Vagina (tissue), 2 donors: ENCODE measurements around the gene KIF1B.

Source experiments
- POLR2A ChIP-seq, 2 donors: fragments of 450-650 bp; IDR thresholded peaks; one replicate each; pipeline ENCODE4 v1.6.1; 2017; ENCODE audit warnings: antibody characterized with exemption in 2 of 2, mild to moderate bottlenecking in 2 of 2, moderate library complexity in 2 of 2
- POLR2AphosphoS5 ChIP-seq, 2 donors: sonication (generic); formaldehyde crosslinking; IDR thresholded peaks; one replicate each; pipeline ENCODE4 v1.9.0; 2017; ENCODE audit warnings: antibody characterized with exemption in 2 of 2, mild to moderate bottlenecking in 2 of 2, low read depth in 1 of 2; ENCODE audit not compliant: insufficient read depth in 1 of 2
- TF ChIP-seq, protein P1 (sequence below), 3 experiments: fragments of 450-650 bp in 2 of 3; fragments of 200-600 bp in 1 of 3; sonication (generic) in 1 of 3; IDR thresholded peaks; one replicate each; pipeline ENCODE4 v1.5.1; 2017 to 2019; ENCODE audit warnings: antibody characterized with exemption in 3 of 3, mild to moderate bottlenecking in 2 of 3, moderate library complexity in 2 of 3

DNA sequence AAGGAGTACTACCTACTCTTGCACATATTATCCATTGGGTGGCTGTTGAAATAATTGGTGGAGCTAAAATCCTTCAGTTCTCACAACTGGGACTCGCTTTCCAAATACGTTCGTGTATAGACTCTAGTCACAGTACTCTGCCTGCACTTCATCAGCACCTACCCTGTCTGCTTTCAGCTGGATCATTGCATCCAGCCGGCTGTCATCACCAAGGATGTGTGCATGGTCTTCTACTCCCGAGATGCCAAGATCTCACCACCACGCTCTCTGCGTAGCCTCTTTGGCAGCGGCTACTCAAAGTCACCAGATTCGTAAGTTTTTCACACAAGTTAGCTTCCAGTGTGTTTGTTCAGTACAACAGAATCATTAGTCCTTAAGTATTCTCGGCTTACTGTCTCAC is 151.1 kb downstream of the KIF1B start:
- TF ChIP-seq, protein P1, sequence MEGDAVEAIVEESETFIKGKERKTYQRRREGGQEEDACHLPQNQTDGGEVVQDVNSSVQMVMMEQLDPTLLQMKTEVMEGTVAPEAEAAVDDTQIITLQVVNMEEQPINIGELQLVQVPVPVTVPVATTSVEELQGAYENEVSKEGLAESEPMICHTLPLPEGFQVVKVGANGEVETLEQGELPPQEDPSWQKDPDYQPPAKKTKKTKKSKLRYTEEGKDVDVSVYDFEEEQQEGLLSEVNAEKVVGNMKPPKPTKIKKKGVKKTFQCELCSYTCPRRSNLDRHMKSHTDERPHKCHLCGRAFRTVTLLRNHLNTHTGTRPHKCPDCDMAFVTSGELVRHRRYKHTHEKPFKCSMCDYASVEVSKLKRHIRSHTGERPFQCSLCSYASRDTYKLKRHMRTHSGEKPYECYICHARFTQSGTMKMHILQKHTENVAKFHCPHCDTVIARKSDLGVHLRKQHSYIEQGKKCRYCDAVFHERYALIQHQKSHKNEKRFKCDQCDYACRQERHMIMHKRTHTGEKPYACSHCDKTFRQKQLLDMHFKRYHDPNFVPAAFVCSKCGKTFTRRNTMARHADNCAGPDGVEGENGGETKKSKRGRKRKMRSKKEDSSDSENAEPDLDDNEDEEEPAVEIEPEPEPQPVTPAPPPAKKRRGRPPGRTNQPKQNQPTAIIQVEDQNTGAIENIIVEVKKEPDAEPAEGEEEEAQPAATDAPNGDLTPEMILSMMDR (IDR thresholded peaks at IDR 0.05) = no peak
- TF ChIP-seq POLR2A (IDR thresholded peaks at IDR 0.05) = no peak
- no peak for TF ChIP-seq POLR2AphosphoS5 (IDR thresholded peaks at IDR 0.05; ENCODE audit: insufficient read depth in 1 of 2, low read depth in 1 of 2)
